ENCODE data around the gene TEKT2. TPM values are rescaled to one million over a fixed set of nuclear protein-coding genes. Genes with fewer than 3 reads are reported as not detected.

Gene TEKT2
- total RNA-seq, 1 donor from 2014 or later: not detected

DNA sequence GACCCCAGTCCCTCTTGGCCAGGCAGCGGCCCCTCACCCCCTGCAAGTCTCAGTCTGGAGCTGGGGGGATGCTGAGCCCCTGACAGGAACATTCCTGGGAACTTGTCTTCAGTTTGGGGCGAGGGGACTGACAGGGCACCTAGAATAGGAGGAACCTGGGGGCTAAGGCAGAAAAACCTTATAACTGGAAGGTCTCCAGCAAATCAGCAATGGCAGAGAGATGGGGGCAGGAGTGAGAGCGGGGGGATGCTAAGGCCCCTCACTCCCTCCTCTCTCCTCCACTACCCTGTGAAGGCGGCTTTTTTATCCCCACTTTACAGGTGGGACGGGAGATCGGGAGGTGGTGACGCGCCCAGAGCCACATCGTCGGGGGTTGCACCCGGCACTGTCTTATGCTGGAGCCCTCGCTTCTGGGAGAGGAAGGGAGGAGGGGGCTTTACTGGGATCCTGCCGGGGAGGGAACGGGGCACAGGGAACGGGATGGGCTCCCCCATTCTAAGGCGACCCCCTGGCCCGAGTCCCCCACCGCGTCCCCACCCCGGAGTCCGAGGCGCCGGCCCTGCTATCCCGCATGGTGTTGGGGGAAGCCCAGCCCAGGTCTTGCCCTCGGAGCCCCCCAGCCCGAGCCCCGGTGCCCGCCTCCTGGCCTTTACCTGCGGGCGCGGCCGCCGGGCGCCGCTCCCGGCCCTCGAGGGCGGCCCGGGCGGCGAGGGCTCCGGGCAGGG is 40.7 kb downstream of the TEKT2 start:
- intact Hi-C loops (cut with DNase I): no loop called here
- ATAC-seq (ENCODE audit: poor library complexity) (no peak), DNase-seq (no peak)

DNA sequence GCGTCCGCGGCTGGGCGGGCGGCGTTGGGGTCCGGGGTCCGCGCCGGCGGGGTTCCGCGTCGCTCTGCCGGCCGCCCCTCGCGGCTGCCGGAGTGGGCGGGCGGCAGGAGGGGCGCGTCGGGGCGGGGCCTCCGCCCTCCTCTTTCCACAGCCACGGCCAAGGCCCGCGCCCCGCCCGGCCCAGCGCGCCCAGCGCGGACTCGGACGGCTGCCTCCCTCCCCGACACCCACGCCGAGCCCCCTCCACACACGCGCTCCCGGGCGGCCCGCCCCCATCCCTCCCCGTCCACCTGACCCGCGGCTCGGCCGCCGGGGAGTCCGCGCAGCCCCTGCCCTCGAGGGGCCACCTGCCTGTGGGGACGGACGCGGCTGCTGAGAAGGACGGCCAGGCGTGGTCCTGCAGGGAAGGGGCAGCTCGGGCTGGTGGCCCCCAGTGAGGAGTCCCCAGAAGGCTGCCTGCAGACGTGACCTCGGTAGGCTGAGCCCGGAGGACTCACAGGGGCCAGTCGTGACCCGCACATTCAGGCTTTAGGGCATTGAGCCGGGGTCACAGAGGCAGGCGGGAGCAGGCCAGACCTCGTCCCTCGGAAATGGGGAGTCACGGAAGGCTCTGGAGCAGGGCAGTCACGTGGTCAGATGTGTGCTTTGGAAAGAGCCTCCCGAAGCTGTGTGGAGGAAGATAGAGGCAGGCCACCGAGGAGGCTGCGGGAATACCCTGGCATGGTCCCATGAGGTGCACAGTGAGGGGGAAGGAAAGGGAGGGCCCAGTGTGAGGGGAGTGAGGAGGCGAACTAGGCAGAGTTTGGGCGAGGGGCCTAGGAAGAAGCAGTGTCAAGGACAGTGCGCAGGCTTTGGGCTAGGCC is 41.5 kb downstream of the TEKT2 start, which contains the start of gene COL8A2:
Gene COL8A2, minus strand, starts transcription at position 94 of the 863 bp plus-strand sequence. CDS start 24,980 bp downstream, outside the sequence.
- peak; percentile 75 for ATAC-seq (ENCODE audit: poor library complexity)
- DNase-seq: peak; percentile 66
- intact Hi-C loops (cut with DNase I): no loop called here

DNA sequence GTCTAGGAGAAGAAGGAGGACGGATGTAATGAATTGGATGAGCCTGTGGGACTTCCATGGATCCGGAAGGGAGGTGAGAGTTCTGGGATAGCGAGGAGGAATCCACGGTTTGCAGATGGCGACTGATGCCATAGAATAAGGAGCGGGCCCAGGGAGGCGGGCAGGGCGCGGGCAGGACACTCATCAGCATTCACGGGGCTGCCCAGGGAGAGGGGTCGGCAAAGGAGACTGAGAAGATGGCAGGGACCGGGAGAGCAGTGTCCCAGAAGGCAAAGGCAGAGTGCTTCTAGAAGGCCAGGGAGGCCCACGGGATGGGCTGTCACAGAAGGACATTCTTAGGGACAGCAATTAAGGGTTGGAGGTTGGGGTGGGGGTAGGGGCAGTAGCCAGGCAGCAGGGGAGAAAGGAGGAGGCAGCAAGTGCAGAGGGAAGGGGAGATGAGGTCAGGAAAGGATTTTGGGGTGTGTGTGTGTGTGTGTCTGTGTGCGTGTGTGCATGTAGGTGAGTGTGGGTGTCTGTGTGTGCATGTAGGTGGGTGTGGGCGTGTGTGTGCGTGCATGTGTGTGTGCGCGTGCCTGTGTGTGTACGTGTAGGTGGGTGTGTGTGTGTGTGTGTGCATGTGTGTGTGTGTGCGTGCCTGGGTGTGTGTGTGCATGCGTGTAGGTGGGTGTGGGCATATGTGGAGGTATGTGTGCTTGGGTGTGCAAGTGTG is 42.3 kb downstream of the TEKT2 start:
- DNase-seq: no peak
- intact Hi-C loops (cut with DNase I): no loop called here
- no peak for ATAC-seq (ENCODE audit: poor library complexity)

DNA sequence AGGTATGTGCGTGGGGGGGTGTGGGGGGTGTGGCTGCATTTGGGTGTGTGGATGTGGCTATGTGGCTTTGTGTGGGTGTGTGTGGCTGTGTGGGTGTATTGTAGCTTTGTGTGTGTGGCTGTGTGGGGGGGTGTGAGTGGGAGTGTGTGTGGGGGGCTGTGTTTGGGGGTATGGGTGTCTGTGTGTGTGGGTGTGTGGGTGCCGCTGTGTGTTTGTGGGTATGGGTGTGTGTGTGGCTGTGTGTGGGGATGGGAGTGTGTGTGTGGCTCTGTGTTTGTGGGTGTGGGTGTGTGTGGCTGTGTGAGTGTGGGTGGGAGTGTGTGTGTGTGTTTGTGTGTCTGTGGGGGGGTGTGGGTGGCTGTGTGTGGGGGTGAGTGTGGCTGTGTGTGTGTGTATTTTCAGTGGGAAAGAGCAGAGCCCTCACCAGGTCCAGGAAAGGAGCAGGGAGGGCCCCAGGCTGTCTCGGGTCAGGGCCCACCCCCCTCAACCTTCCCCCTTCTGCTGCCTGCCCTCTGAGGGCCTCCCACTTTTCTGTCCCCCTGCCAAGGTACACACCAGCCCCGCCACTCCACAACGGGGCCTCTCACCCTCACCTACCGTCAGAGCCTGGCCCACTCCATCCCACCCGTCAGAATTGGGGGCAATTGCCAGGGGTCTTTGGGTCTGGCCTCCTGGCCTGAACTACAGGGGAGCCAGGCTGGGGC is 43.1 kb downstream of the TEKT2 start:
- intact Hi-C loops (cut with DNase I): no loop called here
- no peak for DNase-seq
- no peak for ATAC-seq (ENCODE audit: poor library complexity)

DNA sequence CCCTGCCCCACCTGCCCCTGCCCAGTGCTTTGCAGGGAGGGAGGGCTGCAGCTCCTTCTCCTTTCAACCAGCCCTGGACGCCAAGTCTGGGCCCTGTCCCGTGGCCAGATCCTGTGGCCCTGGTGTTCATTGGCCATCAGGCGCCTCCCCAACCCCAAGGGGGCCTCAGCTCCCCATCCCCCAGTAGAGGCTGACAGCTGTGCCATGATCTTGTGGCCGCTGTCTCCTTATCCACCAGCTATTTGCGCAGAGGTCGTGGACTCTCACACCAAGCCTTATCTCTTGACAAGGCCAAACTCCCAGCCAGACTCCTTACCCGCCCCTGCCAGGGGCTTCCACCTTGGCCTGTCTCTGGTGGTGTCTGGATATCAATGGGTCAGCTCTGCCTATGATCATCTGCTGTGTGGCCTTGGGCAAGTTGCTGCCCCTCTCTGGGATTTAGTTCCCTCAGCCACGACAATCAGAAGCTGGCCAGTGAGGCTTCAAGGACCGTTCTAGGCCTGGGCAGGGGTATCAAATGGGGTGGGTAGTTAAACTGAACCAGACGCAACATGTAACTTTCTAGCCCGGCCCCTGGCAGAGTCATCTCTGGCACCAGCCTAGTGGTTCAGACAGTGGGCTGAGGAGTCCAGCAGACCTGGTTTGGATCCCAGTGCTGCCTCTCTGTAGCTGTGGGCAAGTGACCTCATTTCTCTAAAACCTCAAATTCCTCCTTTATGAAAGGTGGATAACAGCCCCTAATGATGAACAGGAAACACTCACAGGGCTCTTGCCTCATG is 44.4 kb downstream of the TEKT2 start:
- intact Hi-C loops (cut with DNase I): no loop called here
- no peak for DNase-seq
- ATAC-seq (ENCODE audit: poor library complexity): no peak

DNA sequence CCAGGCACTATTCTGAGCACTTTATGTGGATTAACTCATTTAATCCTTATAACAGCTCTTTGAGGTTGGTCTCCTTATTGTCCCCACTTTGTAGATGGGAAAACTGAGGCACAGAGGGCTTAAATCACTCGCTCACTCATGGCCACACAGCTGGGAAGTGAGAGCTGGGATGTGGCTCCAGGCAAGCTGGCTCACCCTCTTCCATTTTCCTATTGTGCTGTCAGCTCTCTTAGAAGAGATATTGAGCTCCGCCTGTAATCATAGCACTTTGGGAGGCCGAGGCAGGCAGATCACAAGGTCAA is 45.0 kb downstream of the TEKT2 start:
- no peak for ATAC-seq (ENCODE audit: poor library complexity)
- intact Hi-C loops (cut with DNase I): no loop called here
- no peak for DNase-seq

DNA sequence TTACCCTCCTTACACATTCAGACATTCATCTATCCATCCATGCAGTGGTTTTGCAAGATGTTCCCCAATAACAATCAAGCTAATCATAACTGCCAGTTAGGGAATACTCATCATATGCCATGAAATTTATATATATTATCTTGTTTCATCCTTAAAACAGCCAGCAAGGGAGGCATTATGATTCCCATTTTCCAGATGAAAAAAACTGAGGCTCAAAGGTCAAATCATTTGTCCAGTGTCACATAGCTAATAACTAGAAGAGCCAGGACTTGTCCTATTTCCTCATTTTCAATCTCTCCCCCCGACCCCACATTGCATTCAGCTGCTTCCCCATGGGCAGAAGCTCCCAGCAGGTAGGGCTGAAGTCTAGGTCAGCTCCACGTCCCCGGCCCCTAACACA is 48.1 kb downstream of the TEKT2 start:
- no peak for ATAC-seq (ENCODE audit: poor library complexity)
- intact Hi-C loops (cut with DNase I): no loop called here
- no peak for DNase-seq

DNA sequence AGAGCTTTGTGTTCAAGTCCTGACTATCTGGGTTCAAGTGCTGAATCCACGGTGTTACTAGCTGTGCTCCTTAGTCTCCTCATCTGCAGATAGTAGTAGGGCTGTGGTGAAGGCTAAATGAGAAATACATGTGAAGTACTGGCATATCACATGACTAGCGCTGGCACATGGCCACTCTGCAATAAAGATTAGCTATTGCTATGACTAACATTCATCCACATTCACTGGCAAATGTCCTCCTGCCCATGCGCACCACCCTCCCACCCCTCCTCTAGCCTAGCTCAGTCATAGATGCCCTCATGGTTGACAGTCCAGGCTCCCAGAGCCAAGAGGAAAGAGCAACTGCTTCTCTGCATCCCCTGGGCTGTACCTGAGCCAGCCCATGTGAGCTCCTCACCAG is 49.6 kb downstream of the TEKT2 start:
- ATAC-seq (ENCODE audit: poor library complexity) (peak; percentile 36), DNase-seq (no peak)
- intact Hi-C loops (cut with DNase I): no loop called here

DNA sequence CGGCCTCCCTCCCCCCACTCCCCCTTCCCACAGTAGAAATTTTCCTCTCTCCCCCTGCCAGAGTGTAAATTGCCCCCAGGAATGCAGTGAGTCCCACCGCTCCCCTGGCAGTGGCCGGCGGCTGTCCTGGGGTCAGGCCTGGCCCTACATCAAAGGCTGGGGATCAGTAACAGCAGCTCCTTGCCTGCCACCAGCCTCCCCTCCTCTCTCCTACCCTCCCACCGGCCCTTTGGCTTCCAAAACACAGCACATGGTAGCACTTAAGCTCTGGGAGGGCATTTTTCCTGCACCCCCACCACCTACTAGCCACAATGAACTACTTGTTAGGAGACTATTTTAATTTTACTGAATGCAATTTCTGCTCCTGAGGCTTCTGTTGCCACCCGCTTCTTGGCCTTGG is 50.1 kb downstream of the TEKT2 start:
- ATAC-seq (ENCODE audit: poor library complexity) (no peak), DNase-seq (no peak)
- intact Hi-C loops (cut with DNase I): no loop called here

DNA sequence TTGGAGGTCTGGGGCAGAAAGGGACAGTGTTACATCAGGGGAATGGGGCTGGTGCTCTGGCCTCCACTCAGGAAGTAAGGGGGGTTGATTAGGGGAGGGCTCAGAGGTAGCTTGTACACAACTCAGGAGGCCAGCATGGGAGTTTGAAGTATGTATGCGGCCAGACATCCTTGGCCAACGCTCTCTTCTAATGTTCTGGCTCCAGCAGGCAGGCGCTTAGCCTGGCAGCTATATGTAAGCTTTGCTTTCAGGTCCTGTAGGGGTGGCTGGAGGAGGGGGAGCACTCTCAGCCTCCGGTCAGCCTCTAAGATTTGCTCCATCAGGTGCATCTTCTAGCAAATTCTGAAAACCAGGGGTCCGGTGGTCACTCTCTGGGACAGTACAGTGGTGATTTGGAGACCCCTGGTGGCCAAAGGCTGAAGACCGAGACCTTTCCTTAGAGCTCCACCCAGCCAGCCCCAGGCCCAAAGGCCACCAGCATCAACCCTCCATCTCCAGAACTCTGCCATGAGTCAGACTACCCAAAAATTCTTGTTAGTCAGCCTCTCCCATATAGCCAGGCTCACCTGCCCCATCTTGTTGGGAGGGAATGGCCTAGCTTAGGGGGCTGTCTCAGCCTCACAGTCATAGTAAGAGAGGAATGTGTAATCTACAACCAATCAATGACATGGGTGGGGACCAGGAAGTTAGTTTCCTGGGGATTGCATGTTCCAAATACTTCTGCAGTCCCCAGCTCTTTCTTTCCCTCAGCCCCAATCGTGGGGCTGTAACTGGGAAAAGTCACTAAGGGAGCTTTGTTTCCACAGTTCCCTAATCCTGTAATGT is 50.8 kb downstream of the TEKT2 start:
- intact Hi-C loops (cut with DNase I): loop anchor here (5.0 kb wide), 1 partner anchor 32 kb away; no protein-coding TSS in a partner anchor
- ATAC-seq (ENCODE audit: poor library complexity) (peak; percentile 53), DNase-seq (peak; percentile 65)

DNA sequence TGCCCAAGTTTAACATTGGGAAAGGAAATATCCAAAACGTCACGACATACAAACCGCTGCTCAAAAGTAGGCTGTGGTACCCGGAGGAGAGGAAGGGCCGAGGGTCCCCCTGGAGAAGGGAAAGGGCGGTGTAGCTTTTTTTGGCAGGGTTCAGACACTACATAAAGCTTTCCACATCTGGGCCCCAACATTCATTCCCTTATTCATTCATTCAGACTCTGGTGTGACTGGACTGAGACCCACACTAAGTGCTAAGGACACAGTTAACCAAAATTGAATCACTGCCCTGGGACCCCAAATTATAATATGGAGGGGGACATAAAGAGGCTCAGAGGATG is 51.4 kb downstream of the TEKT2 start:
- intact Hi-C loops (cut with DNase I): loop anchor here (5.0 kb wide), 1 partner anchor 33 kb away; no protein-coding TSS in a partner anchor
- DNase-seq (no peak), ATAC-seq (ENCODE audit: poor library complexity) (no peak)

DNA sequence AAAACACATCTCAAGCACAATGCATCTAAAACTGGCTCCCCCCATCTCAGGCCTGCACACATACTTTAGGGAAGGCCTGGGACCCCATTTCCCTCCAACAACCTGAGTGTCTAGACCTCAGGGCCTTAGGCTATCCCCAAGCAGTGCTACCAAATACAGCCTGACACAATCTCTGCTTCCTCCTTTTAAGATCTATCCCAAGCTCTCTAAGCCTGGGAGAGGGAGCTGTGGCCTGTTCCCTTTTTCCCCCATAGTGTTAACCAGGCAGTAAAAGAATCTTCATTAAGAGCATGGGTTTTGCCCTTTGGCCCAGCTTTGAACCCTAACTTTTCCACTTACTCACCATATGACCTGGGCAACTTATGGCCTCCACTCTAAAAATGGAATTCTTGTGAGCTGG is 51.9 kb downstream of the TEKT2 start:
- ATAC-seq (ENCODE audit: poor library complexity) (no peak), DNase-seq (no peak)
- intact Hi-C loops (cut with DNase I): loop anchor here (5.0 kb wide), 1 partner anchor 33 kb away; no protein-coding TSS in a partner anchor

DNA sequence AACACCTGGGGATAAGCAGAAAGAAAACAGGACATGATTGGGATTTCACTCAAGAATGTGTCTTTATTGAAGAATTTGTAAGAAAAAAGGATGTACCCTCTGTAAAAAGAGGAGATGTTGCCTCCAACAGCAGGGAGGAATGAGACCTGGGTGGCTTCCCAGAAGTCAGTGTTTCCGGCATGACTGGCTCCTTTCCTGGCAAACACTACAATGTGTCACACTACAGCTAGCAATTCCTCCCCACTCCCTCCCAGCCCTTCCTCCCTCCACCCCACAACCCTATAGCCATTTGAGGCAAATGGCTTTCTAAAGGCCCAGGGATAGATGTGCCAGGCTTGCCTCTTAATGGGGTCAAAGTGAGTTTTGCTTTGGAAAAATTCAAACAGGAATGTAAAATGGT is 52.6 kb downstream of the TEKT2 start:
- peak; percentile 73 for ATAC-seq (ENCODE audit: poor library complexity)
- DNase-seq: no peak
- intact Hi-C loops (cut with DNase I): loop anchor here (5.0 kb wide), 1 partner anchor 34 kb away; no protein-coding TSS in a partner anchor

DNA sequence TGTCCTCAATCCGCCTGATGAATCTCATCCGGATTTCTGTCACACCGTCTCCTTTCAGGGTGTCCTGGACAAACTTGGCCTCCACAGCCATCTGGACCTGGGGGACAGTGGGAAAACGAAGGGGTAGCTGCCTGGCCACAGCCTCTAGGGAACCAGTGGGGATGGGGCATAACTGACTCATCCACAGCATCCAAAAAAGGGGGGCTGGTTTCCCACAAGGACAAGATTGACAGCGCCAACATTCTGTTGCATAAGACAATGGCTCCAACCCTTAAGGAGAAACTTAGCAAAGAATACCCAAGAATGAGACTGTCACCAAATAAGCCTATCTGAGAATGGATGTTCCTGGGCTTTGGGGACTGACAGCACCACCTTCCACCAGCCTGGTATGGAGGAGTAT is 53.3 kb downstream of the TEKT2 start:
- intact Hi-C loops (cut with DNase I): loop anchor here (5.0 kb wide), 1 partner anchor 35 kb away; no protein-coding TSS in a partner anchor
- no peak for DNase-seq
- no peak for ATAC-seq (ENCODE audit: poor library complexity)

DNA sequence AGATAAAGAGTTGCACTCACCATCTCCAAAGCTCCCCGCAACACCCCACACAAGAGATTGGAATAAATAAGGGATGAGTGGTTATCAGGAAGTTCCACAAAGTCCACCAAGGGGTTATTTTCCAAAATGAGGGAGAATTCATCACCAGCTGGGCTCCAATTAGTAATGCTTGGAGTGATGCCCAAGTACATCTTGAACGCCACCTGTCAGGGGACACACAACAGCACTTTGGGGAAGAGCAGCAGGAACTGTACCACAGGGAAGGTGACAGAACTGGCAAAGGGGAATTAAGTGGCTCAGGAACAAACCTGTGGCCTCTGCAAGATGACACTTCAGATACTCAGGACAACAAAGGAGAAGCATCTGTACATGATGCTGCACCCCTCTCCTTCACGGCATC is 53.9 kb downstream of the TEKT2 start:
- ATAC-seq (ENCODE audit: poor library complexity): no peak
- intact Hi-C loops (cut with DNase I): loop anchor here (5.0 kb wide), 1 partner anchor 35 kb away; no protein-coding TSS in a partner anchor
- no peak for DNase-seq

All from Right ventricle myocardium superior (tissue), 1 donor.